Keratinocyte (primary cell): ENCODE measurements around the gene CFAP20. TPM values are rescaled to one million over a fixed set of nuclear protein-coding genes. Genes with fewer than 3 reads are reported as not detected.

Source experiments
- DNase-seq: peaks from one replicate; pipeline ENCODE4 v3.0.0-alpha.2; 2011; ENCODE audit warnings: low read depth, missing footprints, low spot score
- FAIRE-seq: peaks from 2 replicates; lab custom pipeline; 2011; peaks lifted over from hg19 to GRCh38; lab: Jason Lieb, UNC
- H2AFZ ChIP-seq: 2 replicates; pipeline ENCODE4 v1.6.0; 2012; ENCODE audit warnings: low read length, control low read depth, inconsistent platforms; ENCODE audit not compliant: control insufficient read depth
- H3K27ac ChIP-seq: 2 replicates; pipeline ENCODE4 v1.5.1; 2011; ENCODE audit warnings: low read length; ENCODE audit not compliant: control insufficient read depth, insufficient read depth
- H3K27me3 ChIP-seq: 3 replicates; pipeline ENCODE4 v1.6.0; 2011; ENCODE audit warnings: low read length; ENCODE audit not compliant: control insufficient read depth, insufficient read depth; ENCODE audit errors: extremely low read depth
- H3K36me3 ChIP-seq, 2 experiments: 2 replicates in 1 of 2; 3 replicates in 1 of 2; pipeline ENCODE4 v1.5.1; 2011; ENCODE audit warnings: low read length in 2 of 2, mild to moderate bottlenecking in 1 of 2; ENCODE audit not compliant: control insufficient read depth in 2 of 2, insufficient read depth in 2 of 2; ENCODE audit errors: extremely low read depth in 1 of 2
- H3K4me1 ChIP-seq: 3 replicates; pipeline ENCODE4 v1.5.1; 2011; ENCODE audit warnings: low read length; ENCODE audit not compliant: control insufficient read depth, insufficient read depth; ENCODE audit errors: extremely low read depth
- H3K4me2 ChIP-seq: 3 replicates; pipeline ENCODE4 v1.6.0; 2011; ENCODE audit warnings: low read depth, low read length; ENCODE audit not compliant: control insufficient read depth, insufficient read depth; ENCODE audit errors: extremely low read depth
- H3K4me3 ChIP-seq, 3 experiments: fragments of 200-600 bp in 1 of 3; sonication (generic) in 1 of 3; 2 replicates in 2 of 3; 3 replicates in 1 of 3; pipeline ENCODE4 v1.5.1; 2011 to 2016; ENCODE audit warnings: low read length in 3 of 3, mild to moderate bottlenecking in 3 of 3, control low read depth in 2 of 3, inconsistent platforms in 1 of 3, low read depth in 1 of 3, mixed read lengths in 1 of 3, mixed run types in 1 of 3, moderate library complexity in 1 of 3; ENCODE audit not compliant: control insufficient read depth in 2 of 3, insufficient read depth in 2 of 3; ENCODE audit errors: extremely low read depth in 1 of 3
- H3K79me2 ChIP-seq: 2 replicates; pipeline ENCODE4 v1.6.0; 2012; ENCODE audit warnings: low read length; ENCODE audit not compliant: control insufficient read depth, insufficient read depth
- H3K9ac ChIP-seq: 3 replicates; pipeline ENCODE4 v1.6.0; 2011; ENCODE audit warnings: low read length; ENCODE audit not compliant: control insufficient read depth, insufficient read depth; ENCODE audit errors: extremely low read depth
- H3K9me1 ChIP-seq: 3 replicates; pipeline ENCODE4 v1.6.0; 2011; ENCODE audit warnings: low read length; ENCODE audit not compliant: control insufficient read depth, insufficient read depth; ENCODE audit errors: extremely low read depth
- H3K9me3 ChIP-seq: 2 replicates; pipeline ENCODE4 v1.5.1; 2012; ENCODE audit warnings: low read depth, low read length; ENCODE audit not compliant: control insufficient read depth
- H4K20me1 ChIP-seq: 3 replicates; pipeline ENCODE4 v1.6.0; 2011; ENCODE audit warnings: low read length; ENCODE audit not compliant: control insufficient read depth, insufficient read depth; ENCODE audit errors: extremely low read depth
- EZH2 ChIP-seq: IDR thresholded peaks from one replicate; pipeline ENCODE4 v1.6.1; 2012; ENCODE audit warnings: inconsistent platforms, mild to moderate bottlenecking, low read length, moderate library complexity
- dilution Hi-C: fragments of 300-500 bp; cut with MboI; formaldehyde crosslinking; loops from one replicate; pipeline ENCODE4 v1.7.0; 2020; ENCODE audit warnings: low sequenced_read_pairs; ENCODE audit not compliant: extremely low pct_ligation_motif_present
- polyA plus RNA-seq, 5 experiments: library from polyadenylated mRNA; depleted of rRNA in 3 of 5; stranded (reverse) in 3 of 5; stranded (forward) in 1 of 5; unstranded in 1 of 5; fragments of >200 nt; gene quantifications; 1 replicate in 1 of 5; 2 replicates in 3 of 5; 3 replicates in 1 of 5; pipeline versions ENCODE4 v1.2.1 to v1.2.3, GENCODE V29; 2011 to 2012; ENCODE audit warnings: missing spikeins in 2 of 5, low read depth in 1 of 5, low replicate concordance in 1 of 5
- TF ChIP-seq, protein P1 (sequence below), 3 experiments: IDR thresholded peaks in 1 of 3; conservative IDR thresholded peaks in 1 of 3; optimal IDR thresholded peaks in 1 of 3; 2 replicates in 2 of 3; 3 replicates in 1 of 3; pipeline versions ENCODE3 to v1.5.1; 2011; ENCODE audit warnings: low read length in 3 of 3, mild to moderate bottlenecking in 3 of 3, moderate library complexity in 2 of 3, control low read depth in 1 of 3, inconsistent platforms in 1 of 3; ENCODE audit not compliant: insufficient read depth in 2 of 3; ENCODE audit errors: extremely low read depth in 1 of 3

Gene CFAP20
- polyA plus RNA-seq, 1 donor (not counting 4 experiments of a cell fraction or from before 2014, with no cell fraction given), result 52.0 TPM

DNA sequence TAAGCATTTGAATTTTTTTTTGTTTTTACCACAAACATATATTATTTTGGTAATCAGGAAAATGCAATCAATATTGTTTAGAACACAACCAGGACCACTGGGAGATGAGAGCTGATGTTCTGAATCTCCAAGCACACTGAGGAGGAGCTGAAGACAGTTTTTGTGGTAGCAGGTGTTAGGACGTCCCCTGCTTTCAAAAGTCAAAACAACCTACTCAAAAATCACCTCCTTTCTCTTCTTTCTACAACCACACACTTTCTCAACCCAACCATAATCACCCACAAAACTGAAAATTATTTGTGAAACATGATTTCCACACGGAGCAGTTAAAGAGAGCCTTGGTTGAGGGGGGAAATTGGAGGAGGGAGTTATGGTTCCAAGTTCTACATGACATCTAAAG, 26.7 kb upstream of the CFAP20 start:
- Histone ChIP-seq H3K9ac (no peak overlapping the region), H3K4me1 (no peaks in the 10 kb centered on the region), H4K20me1 (no peaks in the 10 kb centered on the region), H3K27me3 (no peaks in the 10 kb centered on the region), H3K4me2 (no peak overlapping the region), H3K4me3 (no peak overlapping the region), H3K79me2 (no peaks in the 10 kb centered on the region), H3K27ac (no peak overlapping the region), H3K9me1 (no peaks in the 10 kb centered on the region), H3K9me3 (no peaks in the 10 kb centered on the region), H3K36me3 (peaks cover 2 to 6% of the 10 kb centered on the region in 2 experiments), H2AFZ (no peak overlapping the region)
- FAIRE-seq (no peak), DNase-seq (no peak)
- dilution Hi-C loops, result no loop called here
- TF ChIP-seq EZH2, result no peak
- TF ChIP-seq, protein P1, sequence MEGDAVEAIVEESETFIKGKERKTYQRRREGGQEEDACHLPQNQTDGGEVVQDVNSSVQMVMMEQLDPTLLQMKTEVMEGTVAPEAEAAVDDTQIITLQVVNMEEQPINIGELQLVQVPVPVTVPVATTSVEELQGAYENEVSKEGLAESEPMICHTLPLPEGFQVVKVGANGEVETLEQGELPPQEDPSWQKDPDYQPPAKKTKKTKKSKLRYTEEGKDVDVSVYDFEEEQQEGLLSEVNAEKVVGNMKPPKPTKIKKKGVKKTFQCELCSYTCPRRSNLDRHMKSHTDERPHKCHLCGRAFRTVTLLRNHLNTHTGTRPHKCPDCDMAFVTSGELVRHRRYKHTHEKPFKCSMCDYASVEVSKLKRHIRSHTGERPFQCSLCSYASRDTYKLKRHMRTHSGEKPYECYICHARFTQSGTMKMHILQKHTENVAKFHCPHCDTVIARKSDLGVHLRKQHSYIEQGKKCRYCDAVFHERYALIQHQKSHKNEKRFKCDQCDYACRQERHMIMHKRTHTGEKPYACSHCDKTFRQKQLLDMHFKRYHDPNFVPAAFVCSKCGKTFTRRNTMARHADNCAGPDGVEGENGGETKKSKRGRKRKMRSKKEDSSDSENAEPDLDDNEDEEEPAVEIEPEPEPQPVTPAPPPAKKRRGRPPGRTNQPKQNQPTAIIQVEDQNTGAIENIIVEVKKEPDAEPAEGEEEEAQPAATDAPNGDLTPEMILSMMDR (optimal IDR thresholded peaks at IDR 0.05 in 1 of 3, IDR thresholded peaks at IDR 0.05 in 1 of 3, conservative IDR thresholded peaks at IDR 0.05 in 1 of 3; ENCODE audit: extremely low read depth in 1 of 3, insufficient read depth in 2 of 3, low read length in 3 of 3), result no peak

DNA sequence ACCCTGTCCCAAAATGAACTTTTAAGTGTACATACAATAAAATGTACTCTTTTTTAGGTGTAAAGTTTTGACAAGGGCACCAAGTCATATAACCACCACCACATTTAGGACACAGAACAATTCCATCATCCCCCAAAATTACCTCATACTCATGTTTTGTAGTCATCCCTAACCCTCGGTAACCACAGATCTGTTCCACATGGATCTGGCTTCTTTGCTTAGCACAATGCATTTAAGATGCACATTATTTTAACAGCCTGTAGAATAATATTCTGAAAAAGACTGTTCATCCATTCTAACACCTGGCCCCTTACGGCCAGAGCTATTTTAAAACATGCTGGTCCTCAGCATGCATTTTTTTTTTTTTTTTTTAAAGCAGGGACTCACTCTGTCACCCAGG, 25.2 kb upstream of the CFAP20 start:
- Histone ChIP-seq H2AFZ (no peak overlapping the region), H3K4me1 (no peaks in the 10 kb centered on the region), H3K79me2 (no peaks in the 10 kb centered on the region), H3K9me1 (no peaks in the 10 kb centered on the region), H3K9ac (no peak overlapping the region), H3K9me3 (no peaks in the 10 kb centered on the region), H3K4me3 (no peak overlapping the region), H3K36me3 (no peaks in the 10 kb centered on the region), H3K27ac (no peak overlapping the region), H3K27me3 (no peaks in the 10 kb centered on the region), H4K20me1 (no peaks in the 10 kb centered on the region), H3K4me2 (no peak overlapping the region)
- FAIRE-seq, result no peak
- TF ChIP-seq EZH2, result no peak
- TF ChIP-seq, protein P1 (optimal IDR thresholded peaks at IDR 0.05 in 1 of 3, IDR thresholded peaks at IDR 0.05 in 1 of 3, conservative IDR thresholded peaks at IDR 0.05 in 1 of 3; ENCODE audit: extremely low read depth in 1 of 3, insufficient read depth in 2 of 3, low read length in 3 of 3), result no peak
- dilution Hi-C loops, result no loop called here
- DNase-seq, result no peak
